Fibroblast of skin of right quadriceps (primary cell): ENCODE data around the gene U2AF2.

Source experiments
- DNase-seq: peaks from one replicate; pipeline ENCODE4 v3.0.0-alpha.2; 2013

The U2AF2 gene

DNA sequence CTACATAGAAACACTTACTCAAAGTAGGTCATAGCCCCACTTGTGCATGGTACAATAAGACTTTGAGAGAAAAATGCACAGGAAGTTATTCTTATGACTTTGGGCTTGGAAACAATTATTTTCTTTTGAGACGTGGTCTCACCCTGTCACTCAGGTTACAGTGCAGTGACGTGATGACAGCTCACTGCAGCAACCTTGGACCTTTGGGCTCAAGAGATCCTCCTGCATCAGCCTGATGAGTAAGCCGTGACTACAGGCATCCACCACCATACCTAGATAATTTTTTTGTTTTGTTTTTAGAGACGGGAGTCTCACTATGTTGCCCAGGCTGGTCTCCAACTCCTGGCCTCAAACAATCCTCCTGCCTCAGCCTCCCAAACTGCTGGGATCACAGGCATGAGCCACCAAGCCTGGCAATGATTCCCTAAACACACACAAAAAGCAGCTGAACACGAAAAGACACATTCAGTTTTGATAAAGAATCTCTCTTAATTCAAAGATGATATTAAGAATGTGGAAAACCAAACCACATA lies 65.4 kb downstream of the U2AF2 start:
- no peak for DNase-seq

- no peak for DNase-seq
Measured at GRCh38 chr19:55720801-55721200, 66.0 kb downstream of the U2AF2 start.

DNA sequence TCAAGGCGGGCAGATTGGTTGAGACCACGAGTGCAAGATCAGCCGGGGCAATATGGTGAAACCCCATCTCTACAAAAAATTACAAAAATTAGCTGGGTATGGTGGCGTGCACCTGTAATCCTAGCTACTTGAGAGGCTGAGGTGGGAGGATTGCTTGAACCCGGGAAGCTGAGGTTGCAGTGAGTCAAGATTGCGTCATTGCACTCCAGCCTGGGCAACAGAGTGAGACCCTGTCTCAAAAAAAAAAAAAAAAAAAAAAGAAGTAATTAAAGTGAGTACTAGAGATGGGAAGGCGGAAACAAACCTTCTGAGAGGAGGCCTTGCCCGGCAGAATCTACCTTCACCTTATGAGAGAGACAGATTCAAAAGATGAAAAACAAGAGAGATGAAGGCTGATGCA lies 68.7 kb downstream of the U2AF2 start:
- DNase-seq = no peak
